HG02970 (cell line): Measurements from ENCODE around the gene GPATCH1.

Source experiments
- ATAC-seq: cut with Tn5 transposase; IDR thresholded peaks from one replicate; pipeline ENCODE4 v1.9.1; 2021; ENCODE audit warnings: mild to moderate bottlenecking, moderate library complexity, moderate number of reproducible peaks; ENCODE audit not compliant: unreplicated experiment, low FRiP score

GPATCH1 gene

DNA sequence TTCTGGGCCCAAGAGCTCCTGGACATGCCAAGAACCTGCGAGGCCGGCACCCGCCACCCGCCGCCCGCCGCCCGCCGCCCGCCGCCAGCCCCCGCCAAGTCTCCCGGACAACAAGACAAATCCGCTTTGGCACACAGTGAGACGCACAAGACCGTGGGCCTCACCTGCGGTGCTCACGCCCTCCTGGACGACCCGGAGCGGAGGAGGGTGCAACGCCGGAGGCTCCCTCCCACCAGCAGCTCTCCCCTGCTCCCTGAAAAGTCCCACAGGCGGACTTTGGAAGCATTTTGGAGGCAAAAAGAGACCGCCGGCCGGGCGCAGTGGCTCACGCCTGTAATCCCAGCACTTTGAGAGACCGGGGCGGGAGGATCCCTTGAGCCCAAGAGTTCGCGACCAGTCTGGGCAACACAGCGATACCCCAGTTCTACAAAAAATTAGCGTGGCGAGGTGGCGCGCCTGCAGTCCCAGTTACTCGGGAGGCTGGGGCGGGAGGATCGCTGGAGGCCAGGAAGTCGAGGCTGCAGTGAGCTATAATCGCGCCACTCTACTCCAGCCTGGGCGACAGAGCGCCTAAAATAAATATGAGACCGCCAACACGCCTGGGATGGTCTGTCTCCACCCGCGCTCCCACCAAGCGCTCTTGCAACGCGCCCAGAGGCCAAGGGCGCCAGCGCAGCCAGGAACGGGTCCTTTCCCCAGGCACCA, 17.1 kb upstream of the GPATCH1 start:
- ATAC-seq: no peak

DNA sequence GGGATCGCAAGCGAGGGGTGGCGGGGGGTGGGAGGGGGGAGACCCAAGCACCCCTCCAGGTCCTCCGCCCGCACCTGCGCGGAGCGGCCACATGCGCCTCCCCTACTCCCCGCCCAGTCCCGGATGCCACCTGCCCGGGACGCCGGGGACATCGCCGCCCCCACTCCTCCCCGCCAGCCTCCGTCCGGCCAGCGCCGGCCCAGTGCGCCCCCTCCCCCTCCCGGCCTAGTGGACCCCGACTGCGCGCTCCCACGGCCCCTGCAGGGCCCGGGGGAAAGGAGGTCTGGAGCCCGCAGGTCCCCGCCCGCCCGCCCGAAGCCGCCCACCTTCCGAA, 16.6 kb upstream of the GPATCH1 start:
- ATAC-seq: peak; percentile 32

DNA sequence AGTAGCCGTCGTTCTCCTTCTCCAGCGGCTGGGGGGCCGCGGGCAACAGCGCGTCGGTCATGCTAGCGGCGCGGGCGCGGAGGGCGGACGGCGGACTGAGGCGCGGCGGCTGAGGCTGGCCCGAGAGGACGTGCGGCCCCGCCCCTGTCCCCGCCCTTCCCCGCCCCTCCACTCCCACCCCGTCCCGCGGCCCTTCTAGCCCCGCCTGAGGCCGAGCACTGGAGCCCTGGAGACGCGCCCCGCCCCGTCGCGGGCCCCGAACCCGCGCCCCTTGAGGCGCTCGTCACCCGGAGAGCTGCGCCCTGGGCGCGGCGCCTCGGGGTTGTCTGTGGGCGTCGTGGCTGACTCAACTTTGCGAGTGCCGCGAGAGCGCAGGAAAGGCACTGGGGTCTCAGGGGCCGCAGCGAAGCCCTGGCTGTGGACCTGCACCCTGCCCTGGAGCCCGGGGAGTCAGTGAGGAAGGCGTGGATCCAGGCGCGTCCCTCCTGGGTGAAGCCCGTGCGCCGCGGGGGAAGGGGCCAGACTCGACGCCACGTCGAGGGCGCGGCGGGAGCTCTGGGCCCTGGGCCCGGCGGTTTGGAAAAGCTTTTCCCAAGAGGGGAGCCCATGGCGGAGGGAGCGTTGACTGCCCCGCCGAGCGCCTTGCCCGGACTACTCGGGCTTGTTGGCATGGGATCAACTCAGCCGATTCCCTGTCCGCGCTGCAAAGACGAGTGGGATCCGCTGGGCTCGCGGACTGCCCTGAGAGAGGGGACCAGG, 16.0 kb upstream of the GPATCH1 start, which contains the start of gene RHPN2:
TSS of gene RHPN2 (minus strand) at position 97 of the 759 bp plus-strand sequence. CDS start at position 61, 36 bp downstream.
- ATAC-seq: peak; percentile 48

DNA sequence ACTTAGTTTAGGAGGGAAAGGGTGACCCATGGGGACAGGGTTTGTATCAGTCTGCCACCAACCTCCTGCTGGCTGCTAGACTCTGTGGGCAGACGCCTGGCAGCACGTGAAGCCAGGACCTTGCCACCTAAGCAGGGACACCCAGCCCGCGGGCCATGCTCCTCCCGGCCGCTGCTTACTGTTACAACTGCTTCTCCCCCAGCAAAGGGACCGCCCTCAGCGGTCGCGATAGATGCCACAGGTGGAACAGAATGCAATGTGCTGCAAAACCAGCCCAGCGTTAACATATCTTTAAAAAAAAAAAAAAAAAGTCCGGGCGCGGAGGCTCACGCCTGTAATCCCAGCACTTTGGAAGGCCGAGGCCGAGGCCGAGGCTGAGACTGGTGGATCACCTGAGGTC, 14.4 kb upstream of the GPATCH1 start:
- ATAC-seq: no peak

DNA sequence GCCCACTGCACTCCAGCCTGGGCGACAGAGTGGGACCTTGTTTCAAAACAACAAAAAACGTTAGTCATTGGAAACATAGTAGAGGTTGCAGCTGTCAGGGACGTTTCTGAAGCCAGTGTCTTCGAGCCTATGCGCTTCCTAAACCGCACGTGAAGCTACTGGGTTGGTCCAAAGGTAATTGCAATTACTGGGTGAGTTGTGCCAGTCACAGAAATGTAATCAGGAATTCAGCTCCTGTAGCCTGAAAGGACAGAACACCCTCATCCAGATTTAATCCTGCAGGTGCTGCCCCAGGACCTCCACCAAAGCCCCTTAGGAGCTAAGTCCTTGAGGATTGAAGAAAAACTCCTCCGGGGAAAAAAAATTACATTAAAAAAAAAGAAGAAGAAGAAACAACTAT, 13.9 kb upstream of the GPATCH1 start:
- no peak for ATAC-seq

DNA sequence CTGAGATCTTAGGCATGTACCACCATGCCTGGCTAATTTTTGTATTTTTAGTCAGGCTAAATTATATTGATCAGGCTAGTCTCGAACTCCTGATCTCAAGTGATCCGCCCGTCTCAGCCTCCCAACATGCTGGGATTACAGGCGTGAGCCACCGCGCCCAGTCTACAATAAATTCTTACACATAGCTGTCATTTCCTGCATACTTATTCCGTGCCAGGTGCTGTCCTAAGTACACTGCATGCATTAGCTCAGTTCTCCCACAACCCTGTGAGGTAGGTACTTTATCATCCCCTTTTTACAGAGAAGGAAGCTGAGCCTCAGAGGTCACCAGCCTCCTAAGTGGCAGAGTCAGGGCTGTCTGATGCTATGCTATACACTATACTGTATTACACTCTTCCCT, 9.1 kb upstream of the GPATCH1 start:
- ATAC-seq: no peak

DNA sequence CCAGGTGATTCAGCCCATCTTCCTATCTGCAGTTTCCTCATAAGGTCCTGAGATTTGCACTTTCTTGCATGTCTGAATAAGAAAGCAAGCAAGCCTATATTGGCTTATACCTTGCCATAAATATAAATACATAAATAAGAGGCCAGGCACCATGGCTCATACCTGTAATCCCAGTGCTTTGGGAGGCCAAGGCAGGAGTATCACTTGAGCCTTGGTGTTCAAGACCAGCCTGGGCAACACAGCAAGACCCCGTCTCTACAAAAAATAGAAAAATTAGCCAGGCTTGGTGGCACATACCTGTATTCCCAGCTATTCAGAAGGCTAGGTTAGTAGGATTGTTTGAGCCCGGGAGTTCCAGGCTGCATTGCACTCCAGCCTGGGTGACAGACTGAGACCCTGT, 5.5 kb upstream of the GPATCH1 start:
- ATAC-seq: no peak

DNA sequence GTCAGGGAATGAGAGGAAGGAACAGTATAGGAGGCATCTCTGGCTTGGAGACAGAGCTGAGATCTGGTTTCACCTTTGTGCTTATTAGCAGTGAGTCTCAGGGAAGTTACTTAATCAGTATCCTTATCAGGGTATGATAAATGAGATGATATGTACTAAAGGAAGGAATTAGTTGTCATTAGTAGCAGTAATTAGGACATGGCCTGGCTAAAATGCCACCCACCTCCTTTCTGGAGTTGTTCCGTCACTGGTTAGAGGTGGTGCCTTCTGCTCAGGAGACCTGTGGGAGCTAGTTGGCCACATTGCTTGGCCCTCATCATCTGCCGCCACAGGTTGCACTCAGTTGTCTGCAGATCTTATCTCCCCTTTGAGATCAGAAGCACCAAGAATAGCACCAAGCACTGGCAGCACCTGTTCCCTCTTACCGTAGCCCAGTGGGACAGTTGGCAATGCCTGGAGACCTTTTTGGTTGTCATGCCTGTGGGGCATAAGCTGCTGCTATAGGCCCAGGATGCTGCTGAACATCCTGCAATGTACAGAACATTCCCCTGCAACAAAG, 4.7 kb downstream of the GPATCH1 start:
- no peak for ATAC-seq

DNA sequence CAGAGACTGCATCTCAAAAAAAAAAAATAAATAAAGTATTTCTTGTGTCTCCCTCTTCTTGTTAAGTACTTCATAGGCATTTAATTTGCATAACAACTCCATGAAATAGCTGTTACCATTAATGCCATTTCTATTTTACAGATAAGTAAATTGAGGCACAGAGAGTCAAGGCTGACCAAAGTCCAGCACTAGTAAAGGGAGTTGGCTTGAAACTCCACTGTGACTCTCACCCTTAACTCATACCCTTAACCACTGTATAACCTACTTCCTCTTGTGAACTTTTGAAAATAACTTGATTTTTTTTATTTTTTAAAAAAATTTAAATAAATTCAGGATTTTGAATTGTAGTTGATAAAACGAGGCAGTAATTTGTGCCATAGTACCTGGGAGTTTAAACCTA, 6.0 kb downstream of the GPATCH1 start:
- ATAC-seq: no peak

DNA sequence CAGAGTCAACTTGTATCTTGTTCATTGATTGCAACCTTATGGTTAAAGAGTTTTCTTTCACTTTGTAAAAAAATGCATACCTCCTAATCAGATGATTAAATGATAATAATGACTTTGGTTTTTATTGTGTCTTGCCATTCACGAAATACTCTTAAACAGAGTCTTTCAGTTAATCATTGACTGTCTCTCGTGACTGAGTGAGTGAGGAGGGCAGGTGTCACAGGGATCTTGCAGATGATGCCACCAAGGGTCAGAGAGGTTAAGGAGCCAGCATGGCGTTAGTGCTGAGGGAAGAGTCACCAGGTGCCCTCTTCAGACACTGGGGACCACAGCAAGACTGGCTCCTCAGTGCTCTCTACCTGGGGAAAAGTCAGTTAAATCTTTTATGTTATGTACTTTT, 8.0 kb downstream of the GPATCH1 start:
- ATAC-seq: no peak

DNA sequence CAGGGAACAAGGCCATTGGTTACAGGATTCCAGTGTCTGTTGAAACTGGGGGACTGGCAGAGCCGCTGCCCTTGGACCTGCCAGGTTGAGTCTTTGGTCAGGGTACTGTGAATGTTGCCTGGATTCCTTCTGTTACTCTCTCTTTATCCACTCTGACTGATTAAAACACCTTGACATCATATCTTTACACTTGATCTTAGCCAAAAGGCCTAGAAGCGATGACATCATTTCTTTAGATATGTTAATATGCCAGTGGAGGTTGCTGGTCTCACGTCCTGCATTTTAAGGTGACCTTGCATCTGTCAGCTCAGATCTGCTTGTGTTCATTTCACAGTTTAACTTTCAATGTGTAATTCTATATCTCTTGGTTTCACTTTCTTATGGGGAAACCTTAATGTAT, 9.2 kb downstream of the GPATCH1 start:
- no peak for ATAC-seq

DNA sequence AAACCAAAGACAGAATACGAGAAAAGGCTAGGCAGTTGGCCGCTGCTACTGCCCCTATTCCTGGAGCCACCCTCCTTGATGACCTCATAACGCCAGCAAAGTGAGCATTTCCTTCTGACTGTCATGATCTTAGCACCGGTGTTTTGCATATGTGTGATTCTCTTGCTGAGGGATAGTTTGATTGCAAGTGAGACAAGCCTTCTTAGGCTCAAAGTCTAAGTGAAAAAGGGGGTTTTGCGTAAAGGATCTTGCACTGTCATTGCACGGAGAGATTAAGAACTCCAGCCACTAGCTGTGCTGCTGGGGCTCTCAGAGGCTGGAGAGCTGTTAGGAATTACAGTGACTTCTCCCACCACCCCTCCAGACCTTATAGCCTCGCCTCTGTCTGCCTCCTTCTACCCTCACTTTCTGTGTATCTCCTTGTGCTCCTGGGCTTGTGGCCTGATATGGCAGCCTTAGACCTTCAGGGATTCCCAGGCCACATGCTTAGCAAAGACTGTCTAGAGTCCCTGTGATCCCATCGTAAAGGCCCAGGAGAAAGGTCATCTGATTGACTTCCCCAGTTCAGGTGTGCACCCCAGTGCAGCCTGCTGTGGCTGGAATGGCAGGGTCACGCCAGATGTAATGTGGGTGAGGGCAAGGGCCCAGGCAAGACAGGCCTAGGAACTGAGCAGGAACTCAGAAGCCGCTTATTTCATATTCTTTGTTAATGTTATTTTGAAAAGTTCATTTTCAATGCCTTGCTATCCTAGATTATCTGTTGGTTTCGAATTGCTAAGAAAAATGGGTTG, 12.6 kb downstream of the GPATCH1 start:
- no peak for ATAC-seq

DNA sequence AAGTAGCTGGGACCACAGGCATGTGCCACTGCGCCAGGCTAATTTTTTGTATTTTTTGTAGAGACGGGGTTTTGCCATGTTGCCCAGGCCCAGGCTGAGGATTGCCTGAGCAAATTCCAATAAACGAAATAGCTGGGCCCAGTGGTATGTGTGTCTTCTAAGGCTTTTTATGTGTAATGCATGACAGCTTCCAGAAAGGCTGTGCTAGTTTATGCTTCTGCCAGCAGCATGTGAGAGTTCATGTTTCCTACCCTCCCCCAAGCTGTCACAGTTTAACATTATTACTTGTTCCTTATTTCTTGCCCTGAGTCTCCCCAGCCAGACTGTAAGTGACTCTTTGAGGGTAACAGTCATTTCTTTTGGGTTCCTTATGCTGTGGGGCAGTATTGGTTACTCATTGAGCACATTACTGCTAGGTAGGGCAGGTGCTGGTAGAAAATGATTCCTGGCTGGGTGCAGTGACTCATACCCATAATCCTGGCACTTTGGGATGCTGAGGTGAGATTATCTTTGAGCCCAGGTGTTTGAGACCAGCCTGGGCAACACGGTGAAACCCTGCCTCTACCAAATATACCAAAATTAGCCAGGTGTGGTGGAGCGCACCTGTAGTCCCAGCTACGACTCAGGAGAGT, 13.6 kb downstream of the GPATCH1 start:
- no peak for ATAC-seq

DNA sequence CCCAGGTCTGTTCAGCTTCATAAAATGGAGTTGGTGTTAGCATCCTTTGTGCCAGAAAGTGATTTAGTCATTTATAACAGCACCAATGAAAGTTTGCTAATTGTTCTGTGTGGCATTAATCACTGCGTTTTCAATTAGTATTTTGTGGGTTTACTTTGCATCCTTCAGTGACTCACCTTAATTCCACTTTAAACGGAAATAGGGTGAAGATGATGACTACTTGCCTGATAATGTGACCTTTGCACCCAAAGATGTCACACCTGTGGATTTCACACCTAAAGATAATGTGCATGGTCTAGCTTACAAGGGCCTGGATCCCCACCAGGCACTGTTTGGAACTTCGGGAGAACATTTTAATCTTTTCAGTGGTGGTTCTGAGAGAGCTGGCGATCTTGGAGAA, 15.0 kb downstream of the GPATCH1 start:
- no peak for ATAC-seq

DNA sequence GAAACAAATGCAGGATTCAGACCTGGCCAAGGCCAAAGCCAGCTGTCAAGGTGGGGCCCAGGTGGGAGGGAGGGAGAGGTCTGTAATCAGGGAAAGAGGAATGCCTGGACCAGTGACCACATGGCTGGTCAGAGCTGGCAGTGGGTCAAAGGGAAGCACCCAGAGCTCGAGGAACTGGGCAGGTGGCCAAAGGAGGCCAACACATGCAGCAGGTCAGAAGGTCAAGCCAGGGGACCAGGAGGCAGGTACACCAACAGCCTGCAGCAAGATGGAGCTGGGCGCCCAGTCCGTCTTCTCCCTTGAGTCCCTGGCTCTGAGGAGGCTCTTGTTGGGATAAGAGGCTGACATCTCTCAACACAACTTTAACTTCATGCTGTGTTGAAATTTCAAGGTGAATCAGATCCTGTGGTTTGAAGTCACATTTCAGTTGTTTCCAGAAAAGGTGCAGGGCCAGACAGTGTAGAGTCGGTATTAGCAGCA, 17.1 kb downstream of the GPATCH1 start:
- no peak for ATAC-seq

DNA sequence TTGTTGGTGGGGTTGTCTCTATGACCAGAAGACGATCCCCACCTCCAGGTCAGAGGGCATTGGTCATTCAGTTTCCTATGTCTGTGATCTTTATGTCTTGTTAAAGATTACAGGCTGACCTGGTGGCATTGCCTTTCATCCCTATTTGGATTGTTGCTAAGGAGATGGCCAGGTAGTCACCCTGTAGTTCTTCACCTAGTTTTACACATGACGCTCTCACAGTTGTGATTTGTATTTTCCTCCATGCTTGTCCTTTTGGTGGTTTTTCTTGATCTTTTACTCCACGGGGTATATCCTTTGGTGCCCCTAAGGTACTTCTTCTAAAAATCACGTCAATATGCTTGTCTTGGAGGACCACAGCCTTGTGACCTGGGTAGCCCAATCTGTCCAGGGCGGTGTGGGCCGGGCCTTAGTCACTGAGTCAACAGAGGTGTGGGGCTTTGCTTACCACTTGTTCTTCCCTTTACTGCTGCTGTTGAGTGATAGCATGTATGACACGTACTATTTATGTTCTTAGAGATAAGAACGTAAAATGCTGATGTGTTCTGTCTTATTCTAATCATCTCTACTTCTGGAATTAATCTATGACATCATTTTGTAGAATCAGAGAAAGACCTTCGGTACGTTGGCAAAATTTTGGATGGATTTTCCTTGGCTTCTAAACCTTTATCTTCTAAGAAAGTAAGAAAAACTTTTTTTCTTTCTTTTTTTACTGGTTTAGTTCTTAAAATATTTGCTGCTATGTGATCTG, 20.1 kb downstream of the GPATCH1 start:
- no peak for ATAC-seq

DNA sequence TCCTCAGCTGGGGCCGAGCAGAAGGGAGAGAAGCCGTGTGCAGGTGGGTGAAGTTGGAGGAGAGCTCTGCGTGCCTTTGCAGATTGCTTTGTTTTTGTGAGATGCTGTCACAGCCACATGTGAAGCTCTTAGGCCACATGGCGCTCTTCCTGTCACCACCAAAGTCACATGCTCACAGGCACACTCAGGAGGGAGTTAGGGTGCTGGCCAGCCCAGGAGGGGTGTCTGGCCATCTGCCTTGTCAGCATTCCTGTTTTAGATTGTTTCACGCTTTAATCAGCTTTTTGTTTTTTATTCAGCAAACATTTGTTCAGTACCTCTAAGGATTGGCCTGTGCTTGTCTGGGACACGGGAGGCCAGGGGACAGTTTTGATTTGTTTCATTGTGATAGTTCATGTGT, 21.9 kb downstream of the GPATCH1 start:
- ATAC-seq: no peak

DNA sequence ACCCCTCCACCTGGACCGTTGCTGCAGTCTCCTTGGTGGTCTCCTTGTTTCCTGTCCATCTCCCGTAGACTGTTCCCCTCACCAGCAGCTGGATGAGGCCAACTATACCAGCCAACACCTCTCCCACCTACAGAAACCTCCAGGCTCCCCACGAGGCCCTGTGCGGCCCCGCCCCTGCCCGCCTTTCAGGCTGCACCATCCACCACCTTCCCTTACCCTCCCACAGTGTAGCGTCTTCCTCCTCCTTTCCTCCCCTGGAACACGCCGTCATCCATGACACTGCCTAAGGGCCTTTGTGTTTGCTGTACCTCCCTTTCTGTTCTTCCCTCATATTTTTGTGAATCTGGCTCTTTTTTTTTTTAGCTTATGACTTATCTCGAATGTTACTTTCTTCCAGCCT, 27.2 kb downstream of the GPATCH1 start:
- ATAC-seq: no peak

DNA sequence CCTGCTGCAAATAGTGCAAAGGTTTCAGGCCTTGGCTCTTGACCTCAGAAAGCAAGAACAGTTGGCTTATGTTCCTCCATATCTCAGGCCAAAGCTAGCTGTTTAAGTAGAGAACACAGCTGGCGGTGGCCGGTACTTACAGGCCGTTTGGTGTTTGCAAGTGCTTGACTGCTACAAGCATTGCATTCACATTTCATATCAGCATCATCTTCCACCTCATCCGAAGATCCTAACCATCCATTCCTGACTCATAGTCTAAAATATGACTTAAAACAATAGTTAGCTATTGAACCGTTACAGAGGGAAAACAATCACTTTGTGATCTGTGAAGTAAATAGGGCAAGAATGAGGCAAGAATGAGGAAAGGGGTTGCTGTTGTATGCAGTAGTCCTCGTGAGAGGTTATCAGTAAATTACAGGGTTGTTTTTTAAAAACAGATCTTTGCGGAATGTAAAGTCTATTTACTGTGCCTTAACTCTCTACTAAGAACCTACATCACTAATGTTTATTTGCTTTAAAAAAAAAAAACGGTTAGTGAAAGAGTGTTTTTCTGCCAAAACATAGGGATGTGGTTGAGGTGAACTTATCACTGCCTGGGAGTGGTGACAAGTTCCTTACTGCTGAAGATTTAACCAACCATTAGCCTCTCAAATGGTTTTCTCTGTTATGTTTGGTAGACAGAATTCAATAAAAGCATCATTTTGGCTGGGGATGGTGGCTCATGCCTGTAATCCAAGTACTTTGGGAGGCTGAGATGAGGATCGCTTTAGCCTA, 29.3 kb downstream of the GPATCH1 start:
- ATAC-seq: no peak
